AG09309 (cell line): Measurements from ENCODE around the gene OTOF.

Experiments used
- DNase-seq: peaks from one replicate; pipeline ENCODE4 v3.0.0-alpha.2; 2010; ENCODE audit warnings: low read depth
- H3K4me3 ChIP-seq: 2 replicates; pipeline ENCODE4 v1.5.1; 2011; ENCODE audit warnings: mild to moderate bottlenecking, low read depth, low read length, moderate library complexity; ENCODE audit not compliant: control insufficient read depth
- CTCF ChIP-seq: IDR thresholded peaks from 2 replicates; pipeline ENCODE4 v1.5.1; 2011; ENCODE audit warnings: mild to moderate bottlenecking, low read depth, low read length, inconsistent platforms; ENCODE audit not compliant: insufficient read depth, control insufficient read depth; ENCODE audit errors: missing control alignments

OTOF gene

GRCh38 chr2:26478366-26478765 is 442 bp upstream of the OTOF start:
- no peak for DNase-seq
- no peak overlapping the region for H3K4me3 ChIP-seq
- TF ChIP-seq CTCF = no peak

DNA sequence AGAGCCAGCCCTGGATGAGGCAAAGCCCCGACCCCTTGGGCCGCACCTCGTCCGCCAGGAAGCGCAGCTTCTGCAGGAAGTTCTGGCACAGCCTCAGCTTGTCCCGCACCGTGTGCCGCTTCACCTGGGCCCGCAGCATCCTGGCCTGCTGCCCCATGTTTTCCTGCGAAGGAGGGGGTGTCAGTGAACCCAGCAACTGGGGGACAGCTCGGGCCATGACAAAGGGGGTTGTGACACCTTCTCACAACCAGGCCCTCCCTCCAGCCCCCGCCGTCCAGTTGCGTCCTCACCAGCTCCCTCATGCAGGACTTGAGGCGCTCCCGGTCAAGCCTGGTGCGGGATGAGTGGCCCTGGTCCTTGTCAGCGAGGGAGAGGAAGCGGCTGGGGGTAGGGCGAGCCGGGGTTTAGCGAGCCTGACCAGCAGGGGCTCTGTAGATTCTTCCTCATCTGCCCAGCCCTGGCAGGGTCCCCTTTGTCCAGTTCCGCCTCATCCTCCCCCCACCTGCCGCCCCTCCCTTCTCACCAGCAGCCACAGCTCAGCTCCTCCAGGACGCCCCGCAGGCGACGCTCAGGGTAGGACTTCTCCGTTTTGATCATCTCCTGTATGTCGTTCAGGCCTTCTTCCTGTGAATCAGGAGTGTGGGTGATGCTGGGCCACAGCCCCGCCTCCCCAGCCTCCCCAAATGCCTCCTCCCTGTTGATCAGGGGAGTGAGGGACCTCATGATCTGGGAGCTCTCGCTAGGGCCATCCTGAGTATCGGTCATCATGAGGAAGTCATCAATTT is 606 bp downstream of the OTOF start:
- H3K4me3 ChIP-seq = no peak overlapping the region
- DNase-seq = no peak
- TF ChIP-seq CTCF = no peak

- no peak for DNase-seq
- H3K4me3 ChIP-seq = no peak overlapping the region
- TF ChIP-seq CTCF = no peak
These were observed 2.0 kb downstream of the OTOF start for GRCh38 chr2:26475832-26476501.

DNA sequence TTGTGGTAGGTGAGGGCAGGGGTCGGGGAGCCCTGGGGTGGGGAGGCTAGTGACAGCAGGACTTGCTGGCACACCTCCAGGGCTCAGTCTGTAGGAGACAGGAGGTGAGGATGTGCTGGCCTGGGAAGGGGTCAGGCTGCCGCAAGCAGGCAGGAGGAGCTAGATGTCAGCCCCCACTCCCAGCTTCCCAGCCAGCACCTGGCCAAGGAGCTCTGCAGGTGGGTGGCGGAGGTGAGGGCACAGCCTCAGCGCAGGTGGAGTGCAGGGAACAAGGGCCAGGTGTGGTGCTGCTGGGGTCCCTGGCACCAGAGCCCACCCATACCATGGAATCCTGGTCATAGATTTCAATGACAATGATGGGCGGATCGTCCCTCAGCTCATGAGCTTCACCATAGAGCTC is 2.9 kb downstream of the OTOF start:
- no peak for DNase-seq
- TF ChIP-seq CTCF = no peak
- no peak overlapping the region for H3K4me3 ChIP-seq

- no peak overlapping the region for H3K4me3 ChIP-seq
- DNase-seq = no peak
- no peak for TF ChIP-seq CTCF
These were observed 3.6 kb downstream of the OTOF start for GRCh38 chr2:26474261-26474785.

DNA sequence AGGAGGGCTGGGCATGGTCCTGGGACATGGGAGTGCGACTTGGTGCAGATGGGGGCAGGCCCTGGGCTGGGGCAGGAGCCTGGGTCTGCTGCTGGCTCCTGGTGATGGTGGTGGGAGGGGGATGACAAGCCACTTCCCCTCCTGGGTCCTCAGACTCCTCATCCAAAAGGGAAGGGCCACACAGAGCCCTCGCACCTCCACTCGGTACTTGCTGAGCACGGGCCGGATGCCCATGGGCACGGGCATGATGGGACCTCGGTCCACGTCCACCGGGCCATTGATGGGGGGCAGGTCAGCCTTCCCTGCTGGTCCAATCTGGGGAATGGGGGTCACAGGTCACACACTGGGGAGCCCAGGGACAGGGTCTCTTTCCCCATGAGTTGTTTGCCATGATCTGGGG is 4.1 kb downstream of the OTOF start:
- no peak overlapping the region for H3K4me3 ChIP-seq
- no peak for TF ChIP-seq CTCF
- no peak for DNase-seq
